DOHH2 (cell line): ENCODE data around the gene ITPR2.
A peak's percentile ranks its signal among the peaks of the same experiment; 100 is the strongest.

Experiments
- H3F3A ChIP-seq: fragments of 200-600 bp; sonication (generic), shearing (Covaris generic); 2 replicates; pipeline ENCODE4 v1.6.0; 2016; ENCODE audit warnings: antibody characterized with exemption, mild to moderate bottlenecking; ENCODE audit not compliant: control insufficient read depth, insufficient read depth
- H3K27ac ChIP-seq: fragments of 200-600 bp; sonication (generic); 2 replicates; pipeline ENCODE4 v1.5.1; 2014; ENCODE audit warnings: low read depth, mild to moderate bottlenecking, low read length, moderate library complexity
- H3K27me3 ChIP-seq: fragments of 200-600 bp; sonication (generic); 2 replicates; pipeline ENCODE4 v1.6.1; 2014; ENCODE audit warnings: mild to moderate bottlenecking, low read length, mixed read lengths; ENCODE audit not compliant: control insufficient read depth
- H3K36me3 ChIP-seq: fragments of 200-600 bp; sonication (generic); 2 replicates; pipeline ENCODE4 v1.6.1; 2014; ENCODE audit warnings: mild to moderate bottlenecking, low read length, moderate library complexity, mixed read lengths; ENCODE audit not compliant: control insufficient read depth
- H3K4me1 ChIP-seq: fragments of 200-600 bp; sonication (generic); 2 replicates; pipeline ENCODE4 v1.6.1; 2014; ENCODE audit warnings: mild to moderate bottlenecking, low read length, mixed read lengths; ENCODE audit not compliant: control insufficient read depth
- H3K4me2 ChIP-seq: fragments of 200-600 bp; sonication (generic); 2 replicates; pipeline ENCODE4 v1.6.0; 2014; ENCODE audit warnings: mild to moderate bottlenecking, low read length, moderate library complexity
- H3K4me3 ChIP-seq: fragments of 200-600 bp; sonication (generic); 2 replicates; pipeline ENCODE4 v1.5.1; 2014; ENCODE audit warnings: mild to moderate bottlenecking, low read length, mixed read lengths
- H3K79me2 ChIP-seq: fragments of 200-600 bp; sonication (generic); 2 replicates; pipeline ENCODE4 v1.6.1; 2014; ENCODE audit warnings: mild to moderate bottlenecking, low read length, mixed read lengths; ENCODE audit not compliant: control insufficient read depth
- H3K9me2 ChIP-seq: fragments of 200-600 bp; sonication (generic); replicated peaks from 2 replicates; pipeline ENCODE4 v1.6.1; 2014; ENCODE audit warnings: mild to moderate bottlenecking, low read length, mixed read lengths; ENCODE audit not compliant: control insufficient read depth
- H3K9me3 ChIP-seq: fragments of 200-600 bp; sonication (generic); 2 replicates; pipeline ENCODE4 v1.6.1; 2014; ENCODE audit warnings: antibody characterized with exemption, low read length, mixed read lengths; ENCODE audit not compliant: control insufficient read depth, insufficient read depth
- H4K20me1 ChIP-seq: fragments of 200-600 bp; sonication (generic); 2 replicates; pipeline ENCODE4 v1.6.0; 2014; ENCODE audit warnings: low read depth, mild to moderate bottlenecking, antibody characterized with exemption, low read length, moderate library complexity; ENCODE audit not compliant: control insufficient read depth, insufficient read depth
- EZH2phosphoT487 ChIP-seq: fragments of 200-600 bp; sonication (generic); IDR thresholded peaks from 2 replicates; pipeline ENCODE4 v1.6.1; 2017; ENCODE audit warnings: borderline replicate concordance, mild to moderate bottlenecking, antibody characterized with exemption, low read length, moderate library complexity, mixed read lengths
- TF ChIP-seq, protein P1 (sequence below): fragments of 200-600 bp; sonication (generic); IDR thresholded peaks from one replicate; pipeline ENCODE4 v1.5.1; 2014; ENCODE audit warnings: antibody characterized with exemption, mild to moderate bottlenecking, low read depth, low read length; ENCODE audit not compliant: poor library complexity, severe bottlenecking

The ITPR2 gene

DNA sequence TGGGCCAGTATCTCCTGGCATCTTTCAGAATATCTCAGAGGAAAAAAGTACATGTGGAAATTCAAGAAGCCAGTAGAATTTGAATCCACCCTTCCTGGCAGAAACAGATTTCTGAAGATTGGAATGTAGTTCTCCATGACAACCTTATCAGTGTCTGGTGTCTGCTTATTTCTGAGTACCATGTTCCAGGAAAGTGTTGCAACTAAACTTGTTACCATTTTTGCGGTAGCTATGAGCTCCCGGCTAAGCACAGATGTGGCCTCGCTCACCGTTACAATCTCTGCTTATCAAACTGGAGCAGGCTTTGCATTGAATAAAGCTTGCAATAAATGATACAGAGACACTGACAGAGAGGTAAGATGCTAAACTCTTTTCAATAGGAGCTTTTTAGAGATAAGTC lies 13.0 kb upstream of the ITPR2 start:
- H3K27me3 ChIP-seq: no peaks in the 10 kb centered on the region
- H3K36me3 ChIP-seq: no peaks in the 10 kb centered on the region
- peak overlapping the region; percentile 79 for H3K4me2 ChIP-seq
- H3K27ac ChIP-seq: peak overlapping the region; percentile 92
- peak overlapping the region; percentile 65 for H3K4me3 ChIP-seq
- H3K4me1 ChIP-seq: peaks cover 70% of the 10 kb centered on the region
- H3K9me2 ChIP-seq: no peaks in the 10 kb centered on the region
- no peaks in the 10 kb centered on the region for H3K79me2 ChIP-seq
- no peak for TF ChIP-seq EZH2phosphoT487
- TF ChIP-seq, protein P1, sequence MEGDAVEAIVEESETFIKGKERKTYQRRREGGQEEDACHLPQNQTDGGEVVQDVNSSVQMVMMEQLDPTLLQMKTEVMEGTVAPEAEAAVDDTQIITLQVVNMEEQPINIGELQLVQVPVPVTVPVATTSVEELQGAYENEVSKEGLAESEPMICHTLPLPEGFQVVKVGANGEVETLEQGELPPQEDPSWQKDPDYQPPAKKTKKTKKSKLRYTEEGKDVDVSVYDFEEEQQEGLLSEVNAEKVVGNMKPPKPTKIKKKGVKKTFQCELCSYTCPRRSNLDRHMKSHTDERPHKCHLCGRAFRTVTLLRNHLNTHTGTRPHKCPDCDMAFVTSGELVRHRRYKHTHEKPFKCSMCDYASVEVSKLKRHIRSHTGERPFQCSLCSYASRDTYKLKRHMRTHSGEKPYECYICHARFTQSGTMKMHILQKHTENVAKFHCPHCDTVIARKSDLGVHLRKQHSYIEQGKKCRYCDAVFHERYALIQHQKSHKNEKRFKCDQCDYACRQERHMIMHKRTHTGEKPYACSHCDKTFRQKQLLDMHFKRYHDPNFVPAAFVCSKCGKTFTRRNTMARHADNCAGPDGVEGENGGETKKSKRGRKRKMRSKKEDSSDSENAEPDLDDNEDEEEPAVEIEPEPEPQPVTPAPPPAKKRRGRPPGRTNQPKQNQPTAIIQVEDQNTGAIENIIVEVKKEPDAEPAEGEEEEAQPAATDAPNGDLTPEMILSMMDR: no peak
- no peaks in the 10 kb centered on the region for H3K9me3 ChIP-seq
- H4K20me1 ChIP-seq: no peaks in the 10 kb centered on the region
- H3F3A ChIP-seq: peaks cover 14% of the 10 kb centered on the region

DNA sequence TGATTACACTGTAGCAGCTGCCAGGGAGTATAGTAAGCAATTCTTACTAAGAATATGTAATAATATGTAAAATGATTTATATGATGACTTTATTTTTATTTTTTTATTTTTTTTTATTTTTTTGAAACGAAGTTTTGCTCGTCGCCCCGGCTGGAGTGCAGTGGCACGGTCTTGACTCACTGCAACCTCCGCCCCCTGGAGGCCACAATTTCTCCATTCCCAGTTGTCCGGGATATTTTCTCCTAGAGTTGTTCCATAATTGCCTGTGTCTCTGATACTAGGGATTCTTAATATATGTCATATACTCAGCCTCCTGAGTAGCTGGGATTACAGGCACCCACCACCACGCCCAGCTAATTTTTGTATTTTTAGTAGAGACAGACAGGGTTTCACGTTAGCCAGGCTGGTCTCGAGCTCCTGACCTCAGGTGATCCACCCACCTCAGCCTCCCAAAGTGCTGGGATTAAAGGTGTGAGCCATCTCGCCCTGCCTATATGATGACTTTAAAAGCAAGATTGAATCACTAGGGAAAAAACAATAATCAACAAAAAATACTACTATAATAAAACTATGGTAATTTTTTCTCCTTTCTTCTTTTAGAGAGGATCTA lies 12.2 kb upstream of the ITPR2 start:
- H3K4me2 ChIP-seq: peak overlapping the region; percentile 79
- no peaks in the 10 kb centered on the region for H3K27me3 ChIP-seq
- H3K9me2 ChIP-seq: no peaks in the 10 kb centered on the region
- H3K4me3 ChIP-seq: peak overlapping the region; percentile 65
- peak overlapping the region; percentile 92 for H3K27ac ChIP-seq
- peaks cover 14% of the 10 kb centered on the region for H3F3A ChIP-seq
- peaks cover 72% of the 10 kb centered on the region for H3K4me1 ChIP-seq
- no peaks in the 10 kb centered on the region for H4K20me1 ChIP-seq
- no peaks in the 10 kb centered on the region for H3K36me3 ChIP-seq
- no peak for TF ChIP-seq EZH2phosphoT487
- TF ChIP-seq, protein P1: peak; percentile 65
- H3K9me3 ChIP-seq: no peaks in the 10 kb centered on the region
- H3K79me2 ChIP-seq: no peaks in the 10 kb centered on the region

DNA sequence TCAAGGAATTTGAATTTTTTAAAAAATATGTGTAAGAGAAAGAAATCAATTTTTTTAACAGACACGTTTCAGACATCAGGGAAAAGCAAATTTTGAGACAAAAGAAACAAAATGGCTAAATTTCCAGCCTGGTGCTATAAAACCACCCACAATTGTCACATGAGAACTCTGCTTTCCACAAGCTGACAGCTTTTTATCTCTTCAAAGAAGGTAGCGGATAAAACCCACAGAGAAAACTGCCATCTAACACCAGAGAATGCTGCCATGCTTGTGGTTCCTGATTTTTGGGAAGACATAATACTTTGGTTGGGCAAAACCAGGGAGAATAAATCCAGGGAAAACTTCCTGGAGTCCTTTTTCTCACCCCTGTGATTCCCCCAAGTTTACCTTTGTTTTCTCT lies 10.3 kb upstream of the ITPR2 start:
- Histone ChIP-seq H3K27me3 (no peaks in the 10 kb centered on the region), H3K4me3 (no peak overlapping the region), H3K9me2 (no peaks in the 10 kb centered on the region), H3K9me3 (no peaks in the 10 kb centered on the region), H3K4me2 (no peak overlapping the region), H3K36me3 (no peaks in the 10 kb centered on the region), H3K79me2 (no peaks in the 10 kb centered on the region), H4K20me1 (no peaks in the 10 kb centered on the region), H3F3A (peaks cover 10% of the 10 kb centered on the region), H3K27ac (no peak overlapping the region), H3K4me1 (peaks cover 65% of the 10 kb centered on the region)
- TF ChIP-seq, protein P1: no peak
- TF ChIP-seq EZH2phosphoT487: no peak
